GM23248 (cell line): ENCODE data around the gene ANP32B. TPM values are rescaled to one million over a fixed set of nuclear protein-coding genes. Genes with fewer than 3 reads are reported as not detected.

Experiments used
- DNase-seq: peaks from one replicate; pipeline ENCODE4 v3.0.0-alpha.2; 2015
- H2AFZ ChIP-seq: fragments of 200-600 bp; sonication (generic); 2 replicates; pipeline ENCODE4 v1.6.1; 2016; ENCODE audit warnings: antibody characterized with exemption
- H3F3A ChIP-seq: fragments of 200-600 bp; sonication (generic); 2 replicates; pipeline ENCODE4 v1.6.1; 2016; ENCODE audit warnings: mild to moderate bottlenecking, antibody characterized with exemption, mixed run types; ENCODE audit not compliant: insufficient read depth
- H3K27ac ChIP-seq: fragments of 200-600 bp; sonication (generic); 2 replicates; pipeline ENCODE4 v1.5.1; 2016; ENCODE audit warnings: mild to moderate bottlenecking
- H3K27me3 ChIP-seq: fragments of 200-600 bp; sonication (generic); replicated peaks from 2 replicates; pipeline ENCODE4 v1.6.1; 2016; ENCODE audit warnings: mild to moderate bottlenecking; ENCODE audit not compliant: insufficient read depth
- H3K36me3 ChIP-seq: fragments of 200-600 bp; sonication (generic); 2 replicates; pipeline ENCODE4 v1.6.1; 2016; ENCODE audit warnings: low read depth, mild to moderate bottlenecking
- H3K4me1 ChIP-seq: fragments of 200-600 bp; sonication (generic); 2 replicates; pipeline ENCODE4 v1.6.1; 2016; ENCODE audit warnings: mild to moderate bottlenecking; ENCODE audit not compliant: insufficient read depth
- H3K4me2 ChIP-seq: fragments of 200-600 bp; sonication (generic); one replicate; pipeline ENCODE4 v1.6.1; 2016; ENCODE audit warnings: mild to moderate bottlenecking; ENCODE audit not compliant: unreplicated experiment
- H3K4me3 ChIP-seq: fragments of 200-600 bp; sonication (generic); 2 replicates; pipeline ENCODE4 v1.5.1; 2016; ENCODE audit warnings: mild to moderate bottlenecking
- H3K79me2 ChIP-seq: fragments of 200-600 bp; sonication (generic); 2 replicates; pipeline ENCODE4 v1.6.1; 2016; ENCODE audit warnings: mild to moderate bottlenecking; ENCODE audit not compliant: insufficient read depth
- H3K9ac ChIP-seq: fragments of 200-600 bp; sonication (generic); 2 replicates; pipeline ENCODE4 v1.6.1; 2016; ENCODE audit warnings: mild to moderate bottlenecking
- H3K9me2 ChIP-seq: fragments of 200-600 bp; sonication (generic); 2 replicates; pipeline ENCODE4 v1.6.1; 2016; ENCODE audit warnings: mixed run types, mild to moderate bottlenecking, moderate library complexity; ENCODE audit not compliant: insufficient read depth
- H3K9me3 ChIP-seq: fragments of 200-600 bp; sonication (generic); one replicate; pipeline ENCODE4 v1.6.1; 2017; ENCODE audit warnings: low read depth
- H4K20me1 ChIP-seq: fragments of 200-600 bp; sonication (generic); 2 replicates; pipeline ENCODE4 v1.6.0; 2016; ENCODE audit not compliant: insufficient read depth
- EZH2 ChIP-seq: fragments of 200-600 bp; sonication (generic); IDR thresholded peaks from 2 replicates; pipeline ENCODE4 v1.6.1; 2018; ENCODE audit warnings: antibody characterized with exemption, mild to moderate bottlenecking; ENCODE audit not compliant: insufficient read depth, poor library complexity, severe bottlenecking
- EZH2phosphoT487 ChIP-seq: fragments of 200-600 bp; sonication (generic); IDR thresholded peaks from 2 replicates; pipeline ENCODE4 v1.6.1; 2018; ENCODE audit warnings: antibody characterized with exemption, moderate library complexity, mild to moderate bottlenecking, low read depth; ENCODE audit not compliant: insufficient read depth
- WGBS, 2 experiments: methylation state at CpG; one replicate each; pipeline ENCODE4 v1.1.6; 2015 to 2017; ENCODE audit warnings: low lambda C conversion rate in 2 of 2, low coverage in 1 of 2; ENCODE audit errors: missing lambda C conversion rate in 2 of 2; 5-methylcytosine and 5-hydroxymethylcytosine counted together
- in situ Hi-C: fragments of 300-500 bp; cut with MboI; formaldehyde crosslinking; loops from 2 replicates; pipeline ENCODE4 v1.15.0; 2020
- polyA plus RNA-seq: library from polyadenylated mRNA; unstranded; fragments of >200 nt; fragmentation: Nextera tagmentation; extraction: Ambion mirVana; gene quantifications from 2 replicates; pipeline ENCODE4 v1.2.1, GENCODE V29; 2016
- total RNA-seq: library from RNA; depleted of rRNA; stranded (reverse); fragments of >200 nt; shearing (Covaris generic); gene quantifications from 2 replicates; pipeline ENCODE4 v1.2.3, GENCODE V29; 2014; rRNA removed

ANP32B gene
- total RNA-seq = 11.2 and 35.3 TPM in 2 replicates
- 137 and 138 TPM in 2 replicates for polyA plus RNA-seq

GRCh38 chr9:97982683-97983588 is at the start of gene ANP32B:
TSS of gene ANP32B (plus strand) at chr9:97983341. CDS start at chr9:97983556, 215 bp downstream.
- H4K20me1 ChIP-seq = peaks cover 9% of the 10 kb centered on the region; the same call in 1 of the 2 replicates
- H3K79me2 ChIP-seq = peaks cover 33% of the 10 kb centered on the region
- DNase-seq = peak; percentile 98
- no peaks in the 10 kb centered on the region for H3K9me3 ChIP-seq
- H3F3A ChIP-seq = peaks cover 15% of the 10 kb centered on the region; the same call in 1 of the 2 replicates
- H3K27me3 ChIP-seq = no peaks in the 10 kb centered on the region
- H3K27ac ChIP-seq = peak within 1 kb of the TSS; percentile 94
- H3K4me2 ChIP-seq = peak within 1 kb of the TSS; percentile 96
- H2AFZ ChIP-seq = peak within 1 kb of the TSS; percentile 79
- peak within 1 kb of the TSS; percentile 99 for H3K9ac ChIP-seq
- WGBS, 2 experiments = 0 to 1% methylated on average over 63 to 103 of the region's 105 CpGs
- H3K36me3 ChIP-seq = no peaks in the 10 kb centered on the region
- TF ChIP-seq EZH2 = no peak
- no peak for TF ChIP-seq EZH2phosphoT487
- peak within 1 kb of the TSS; percentile 94 for H3K4me3 ChIP-seq
- in situ Hi-C loops = no loop called here
- peaks cover 28% of the 10 kb centered on the region for H3K4me1 ChIP-seq
- no peaks in the 10 kb centered on the region for H3K9me2 ChIP-seq

GRCh38 chr9:97934321-97935115 is 48.6 kb upstream of the ANP32B start:
- TF ChIP-seq EZH2phosphoT487 = no peak
- TF ChIP-seq EZH2 = no peak
- Histone ChIP-seq H3K9ac (no peak overlapping the region), H3K4me3 (no peak overlapping the region), H3K9me2 (no peaks in the 10 kb centered on the region), H3K4me1 (no peaks in the 10 kb centered on the region), H3K27me3 (peaks cover 73% of the 10 kb centered on the region), H3F3A (no peaks in the 10 kb centered on the region), H3K79me2 (no peaks in the 10 kb centered on the region), H4K20me1 (no peaks in the 10 kb centered on the region), H3K4me2 (no peak overlapping the region), H2AFZ (no peak overlapping the region), H3K9me3 (no peaks in the 10 kb centered on the region), H3K36me3 (no peaks in the 10 kb centered on the region), H3K27ac (no peak overlapping the region)
- in situ Hi-C loops = no loop called here
- 3 to 4% methylated on average over 5 to 6 of the region's 6 CpGs for WGBS, 2 experiments
- peak; percentile 10 for DNase-seq

GRCh38 chr9:97935276-97935675 is 47.9 kb upstream of the ANP32B start:
- no peaks in the 10 kb centered on the region for H3K9me3 ChIP-seq
- no peak overlapping the region for H3K27ac ChIP-seq
- DNase-seq = no peak
- H3K4me2 ChIP-seq = no peak overlapping the region
- H3K36me3 ChIP-seq = no peaks in the 10 kb centered on the region
- no peaks in the 10 kb centered on the region for H3K79me2 ChIP-seq
- WGBS, 2 experiments = 40 to 41% methylated on average over 1 of the region's 1 CpG
- H3K9me2 ChIP-seq = no peaks in the 10 kb centered on the region
- H4K20me1 ChIP-seq = no peaks in the 10 kb centered on the region
- no peak overlapping the region for H3K4me3 ChIP-seq
- no peak for TF ChIP-seq EZH2phosphoT487
- TF ChIP-seq EZH2 = no peak
- no peaks in the 10 kb centered on the region for H3K4me1 ChIP-seq
- in situ Hi-C loops = no loop called here
- no peaks in the 10 kb centered on the region for H3F3A ChIP-seq
- peaks cover 77% of the 10 kb centered on the region for H3K27me3 ChIP-seq
- no peak overlapping the region for H3K9ac ChIP-seq
- no peak overlapping the region for H2AFZ ChIP-seq

- Histone ChIP-seq H4K20me1 (no peaks in the 10 kb centered on the region), H3K9me2 (no peaks in the 10 kb centered on the region), H3K9ac (no peak overlapping the region), H3F3A (no peaks in the 10 kb centered on the region), H3K36me3 (no peaks in the 10 kb centered on the region), H3K4me1 (no peaks in the 10 kb centered on the region), H3K27ac (no peak overlapping the region), H3K9me3 (no peaks in the 10 kb centered on the region), H3K27me3 (peaks cover 77% of the 10 kb centered on the region), H3K4me3 (no peak overlapping the region), H3K79me2 (no peaks in the 10 kb centered on the region), H2AFZ (no peak overlapping the region), H3K4me2 (no peak overlapping the region)
- TF ChIP-seq EZH2 (no peak), EZH2phosphoT487 (no peak)
- in situ Hi-C loops = no loop called here
- DNase-seq = no peak
Measured at GRCh38 chr9:97936998-97937397, 46.1 kb upstream of the ANP32B start.
